HG03196 (cell line): ENCODE measurements around the gene PLCL2.
"Not testable (repeated sequence)": the region's sequence is repeated elsewhere in the genome, so short reads cannot be mapped to it uniquely, and the experiment has no call there.

Experiments used
- ATAC-seq: cut with Tn5 transposase; IDR thresholded peaks from one replicate; pipeline ENCODE4 v1.9.1; 2021; ENCODE audit not compliant: unreplicated experiment

PLCL2 gene

DNA sequence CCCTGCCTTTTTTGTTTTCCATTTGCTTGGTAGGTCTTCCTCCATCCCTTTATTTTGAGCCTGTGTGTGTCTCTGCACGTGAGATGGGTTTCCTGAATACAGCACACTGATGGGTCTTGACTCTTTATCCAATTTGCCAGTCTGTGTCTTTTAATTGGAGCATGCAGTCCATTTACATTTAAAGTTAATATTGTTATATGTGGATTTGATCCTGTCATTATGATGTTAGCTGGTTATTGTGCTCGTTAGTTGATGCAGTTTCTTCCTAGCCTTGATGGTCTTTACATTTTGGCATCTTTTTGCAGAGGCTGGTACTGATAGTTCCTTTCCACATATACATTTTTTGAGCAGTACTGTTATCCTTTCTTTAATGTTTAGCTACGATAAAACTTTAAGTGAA, 73.1 kb downstream of the PLCL2 start:
- not testable (repeated sequence) for ATAC-seq

DNA sequence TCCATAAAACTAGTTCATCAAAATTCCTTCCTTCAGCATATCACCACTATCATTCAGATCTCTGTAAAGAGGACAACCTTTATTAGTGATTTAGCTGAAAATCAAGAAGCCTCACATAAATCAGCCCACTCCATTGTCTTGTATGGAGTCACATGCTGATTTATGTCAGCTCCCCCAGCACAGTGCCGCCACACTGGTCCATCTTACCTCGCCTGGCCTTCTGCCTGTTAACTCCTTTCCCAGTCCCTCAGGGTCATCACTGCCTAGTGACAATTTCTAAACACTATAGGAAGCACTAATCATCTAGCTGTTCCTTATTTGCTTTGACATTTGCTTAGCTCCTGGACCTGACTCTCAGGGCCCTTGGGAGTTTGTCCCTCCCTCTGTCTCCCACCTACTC, 75.4 kb downstream of the PLCL2 start:
- ATAC-seq = no peak

DNA sequence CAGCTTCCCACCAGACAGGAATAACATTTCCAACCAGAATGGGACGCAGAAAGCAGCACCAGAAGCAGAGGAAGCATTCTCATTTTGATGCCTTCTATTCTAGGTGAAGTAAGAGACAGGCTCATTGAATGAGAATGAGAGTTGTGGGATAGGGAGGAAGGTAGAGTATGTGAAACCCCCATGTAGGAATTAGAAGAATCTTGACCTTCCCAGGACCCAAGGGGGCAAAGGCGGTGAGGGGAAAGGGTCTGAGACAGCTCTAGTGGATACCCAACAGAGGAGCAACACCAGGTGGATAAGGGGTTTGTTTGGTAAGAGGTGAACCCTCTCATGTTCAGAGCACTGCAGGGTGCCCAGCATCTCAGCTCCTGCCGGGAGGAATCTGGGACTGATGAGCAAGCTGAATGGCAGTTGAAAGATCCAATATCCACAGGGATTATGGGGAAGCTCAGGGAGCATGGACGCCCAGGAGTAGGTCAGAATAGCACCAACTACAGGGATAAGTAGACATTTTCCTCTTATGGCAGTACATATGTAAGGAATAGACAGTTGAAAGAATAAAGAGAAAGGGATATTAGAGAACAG, 77.0 kb downstream of the PLCL2 start:
- ATAC-seq = no peak

DNA sequence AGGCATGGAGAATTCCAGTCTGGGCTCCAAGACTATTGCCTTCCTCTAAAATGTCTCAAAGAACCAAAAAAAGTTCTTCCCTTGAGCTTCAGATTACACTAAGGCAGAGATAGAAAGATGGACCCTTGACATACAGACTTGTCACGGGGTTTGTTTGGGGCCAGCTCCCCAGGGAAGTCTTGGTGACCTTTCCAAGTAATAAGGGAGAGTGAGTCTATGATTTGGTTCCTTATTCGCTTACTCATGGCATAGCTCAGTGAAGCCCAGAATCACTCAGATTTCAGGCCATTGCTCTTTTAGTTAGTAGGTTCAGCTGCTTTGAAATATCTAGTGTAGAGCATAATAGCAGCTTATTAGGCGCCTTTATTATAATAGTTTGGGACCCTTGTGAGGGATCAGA, 90.3 kb downstream of the PLCL2 start:
- no peak for ATAC-seq

DNA sequence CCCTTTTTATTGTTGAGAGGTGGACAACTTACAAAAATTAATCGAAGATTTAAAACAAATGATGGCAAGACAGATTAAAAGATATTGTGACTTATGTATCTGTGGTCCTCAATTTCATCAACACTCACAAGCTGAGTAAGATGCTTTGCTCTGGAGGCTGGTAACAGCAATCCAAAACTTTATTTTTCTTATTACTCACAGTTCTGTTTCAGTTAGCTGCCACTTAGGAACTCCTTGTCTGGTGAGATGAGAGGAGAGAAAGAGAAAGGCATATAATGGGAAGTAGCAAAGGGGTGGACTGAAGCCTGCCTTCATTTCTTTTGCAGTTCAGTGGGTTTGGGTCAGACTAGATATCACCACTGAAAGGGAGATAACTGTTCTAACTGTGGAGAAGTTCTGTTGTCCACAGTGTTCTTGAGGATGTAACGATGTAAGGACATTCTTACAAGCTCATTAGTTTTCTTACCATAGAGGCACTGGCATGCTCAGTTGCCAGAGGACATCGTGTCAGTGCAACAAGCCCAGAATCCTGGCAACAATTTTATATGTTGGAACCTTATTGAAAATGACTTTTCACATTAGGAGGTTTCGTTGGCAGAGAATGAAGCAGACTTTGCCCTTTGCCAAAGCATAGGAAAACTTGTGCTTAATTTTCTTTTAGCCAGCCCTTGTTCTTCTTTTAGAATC, 93.6 kb downstream of the PLCL2 start:
- no peak for ATAC-seq

DNA sequence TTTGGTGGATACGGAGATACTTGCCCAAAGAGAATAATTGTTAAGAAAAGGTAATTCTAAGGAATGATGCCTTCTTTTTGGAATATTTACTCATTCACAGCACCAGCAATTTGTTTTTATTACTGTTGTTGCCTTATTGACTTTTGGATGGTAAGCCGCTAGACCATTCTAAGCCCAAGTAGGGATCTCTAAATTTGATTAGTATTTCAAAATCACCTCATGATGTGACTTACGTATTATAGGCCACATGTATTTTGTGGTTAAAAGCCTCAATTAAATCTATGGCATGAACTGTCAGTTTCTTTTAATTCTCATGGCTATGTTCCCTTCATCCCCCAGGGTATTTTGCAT, 94.1 kb downstream of the PLCL2 start:
- ATAC-seq = no peak

DNA sequence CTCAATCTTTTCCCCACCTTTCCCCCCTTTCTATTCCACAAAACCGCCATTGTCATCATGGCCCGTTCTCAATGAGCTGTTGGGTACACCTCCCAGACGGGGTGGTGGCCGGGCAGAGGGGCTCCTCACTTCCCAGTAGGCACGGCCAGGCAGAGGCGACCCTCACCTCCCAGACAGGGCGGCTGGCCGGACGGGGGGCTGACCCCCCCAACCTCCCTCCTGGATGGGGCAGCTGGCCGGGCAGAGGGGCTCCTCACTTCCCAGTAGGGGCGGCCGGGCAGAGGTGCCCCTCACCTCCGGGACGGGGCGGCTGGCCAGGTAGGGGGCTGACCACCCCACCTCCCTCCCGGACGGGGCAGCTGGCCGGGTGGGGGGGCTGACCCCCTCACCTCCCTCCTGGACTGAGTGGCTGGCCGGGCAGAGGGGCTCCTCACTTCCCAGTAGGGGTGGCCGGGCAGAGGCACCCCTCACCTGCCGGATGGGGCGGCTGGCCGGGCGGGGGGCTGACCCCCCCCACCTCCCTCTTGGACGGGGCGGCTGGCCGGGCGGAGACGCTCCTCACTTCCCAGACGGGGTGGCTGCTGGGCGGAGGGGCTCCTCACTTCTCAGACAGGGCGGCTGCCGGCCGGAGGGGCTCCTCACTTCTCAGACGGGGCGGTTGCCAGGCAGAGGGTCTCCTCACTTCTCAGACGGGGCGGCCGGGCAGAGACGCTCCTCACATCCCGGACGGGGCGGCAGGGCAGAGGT, 95.2 kb downstream of the PLCL2 start:
- not testable (repeated sequence) for ATAC-seq

DNA sequence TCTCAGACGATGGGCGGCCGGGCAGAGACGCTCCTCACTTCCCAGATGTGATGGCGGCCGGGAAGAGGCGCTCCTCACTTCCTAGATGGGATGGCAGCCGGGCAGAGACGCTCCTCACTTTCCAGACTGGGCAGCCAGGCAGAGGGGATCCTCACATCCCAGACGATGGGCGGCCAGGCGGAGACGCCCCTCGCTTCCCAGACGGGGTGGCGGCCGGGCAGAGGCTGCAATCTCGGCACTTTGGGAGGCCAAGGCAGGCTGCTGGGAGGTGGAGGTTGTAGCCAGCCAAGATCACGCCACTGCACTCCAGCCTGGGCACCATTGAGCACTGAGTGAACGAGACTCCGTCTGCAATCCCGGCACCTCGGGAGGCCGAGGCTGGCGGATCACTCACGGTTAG, 95.8 kb downstream of the PLCL2 start:
- not testable (repeated sequence) for ATAC-seq

DNA sequence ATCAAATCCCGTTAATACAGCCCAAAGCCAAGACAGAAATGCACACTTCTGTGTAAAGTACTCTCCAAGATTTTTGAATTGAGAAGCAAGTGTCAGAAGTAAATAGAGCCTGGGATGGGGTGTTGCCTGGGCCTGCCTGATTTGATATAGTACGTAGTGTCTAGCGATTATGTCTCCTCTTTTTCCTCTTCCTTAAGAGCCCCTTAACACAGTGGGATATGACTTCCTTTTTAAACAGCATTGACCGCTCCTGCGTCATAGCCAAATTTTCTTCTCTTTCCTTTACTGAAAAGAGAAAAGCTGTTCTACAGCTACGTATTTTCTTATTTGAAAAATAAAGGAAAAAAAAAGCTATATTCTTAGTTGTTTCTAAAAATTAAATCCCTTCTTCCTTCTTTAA, 97.7 kb downstream of the PLCL2 start:
- ATAC-seq = no peak

DNA sequence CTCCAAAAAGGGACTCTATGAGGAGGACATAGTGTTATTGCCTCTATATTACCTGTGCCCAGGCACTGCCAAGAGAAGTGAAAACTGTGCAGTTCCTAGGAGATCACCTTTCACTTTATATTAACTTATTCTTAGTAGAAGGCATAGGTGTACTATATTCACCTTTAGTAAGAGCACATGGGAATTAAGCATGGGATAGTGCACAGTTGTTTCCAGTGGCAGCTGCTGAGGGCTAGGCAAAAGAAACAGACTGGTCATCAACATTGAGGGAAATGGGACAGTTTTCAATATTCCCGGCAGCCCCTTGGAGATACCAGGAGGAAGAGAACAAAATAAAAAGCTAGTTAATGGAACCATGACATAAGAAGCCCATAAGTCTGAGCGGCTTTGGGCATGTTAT, 100.9 kb downstream of the PLCL2 start:
- no peak for ATAC-seq

DNA sequence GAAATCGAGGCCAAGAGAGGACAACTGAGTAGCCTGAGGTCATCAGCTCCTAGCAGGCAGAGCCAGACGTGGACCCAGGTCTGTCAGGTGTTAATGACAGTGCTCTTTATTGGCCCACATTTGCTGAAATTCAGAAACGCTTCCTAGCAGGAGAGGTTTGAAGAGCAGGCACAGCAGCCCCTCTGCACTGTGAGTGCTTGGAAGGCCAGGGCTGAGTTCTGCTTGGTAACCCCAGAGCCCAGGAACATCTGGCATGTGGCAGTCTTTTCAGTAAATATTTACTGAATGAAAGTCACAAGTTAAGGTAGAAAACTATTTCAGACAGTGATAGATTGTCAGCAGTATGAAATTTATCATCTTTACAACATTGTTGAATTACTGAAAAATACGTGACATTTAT, 102.4 kb downstream of the PLCL2 start:
- no peak for ATAC-seq

DNA sequence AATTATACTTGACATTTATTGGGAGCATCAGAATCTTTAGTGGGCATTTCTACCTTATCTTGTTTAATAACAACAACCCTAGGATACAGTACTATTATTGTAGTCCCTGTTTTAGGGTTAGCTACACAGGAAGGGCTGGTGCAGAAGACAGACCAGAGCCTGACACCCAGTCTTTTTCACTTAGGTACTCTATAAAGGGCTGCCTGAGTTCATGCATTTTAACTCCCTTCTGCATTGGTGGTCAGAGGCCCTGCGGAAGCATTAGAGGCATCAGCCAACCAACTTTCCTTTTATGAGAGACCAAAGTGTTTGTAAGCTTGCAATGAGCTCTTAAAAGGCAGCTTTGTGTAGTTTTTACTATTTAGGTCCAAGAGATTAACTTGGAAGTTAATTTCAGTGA, 105.4 kb downstream of the PLCL2 start:
- no peak for ATAC-seq

DNA sequence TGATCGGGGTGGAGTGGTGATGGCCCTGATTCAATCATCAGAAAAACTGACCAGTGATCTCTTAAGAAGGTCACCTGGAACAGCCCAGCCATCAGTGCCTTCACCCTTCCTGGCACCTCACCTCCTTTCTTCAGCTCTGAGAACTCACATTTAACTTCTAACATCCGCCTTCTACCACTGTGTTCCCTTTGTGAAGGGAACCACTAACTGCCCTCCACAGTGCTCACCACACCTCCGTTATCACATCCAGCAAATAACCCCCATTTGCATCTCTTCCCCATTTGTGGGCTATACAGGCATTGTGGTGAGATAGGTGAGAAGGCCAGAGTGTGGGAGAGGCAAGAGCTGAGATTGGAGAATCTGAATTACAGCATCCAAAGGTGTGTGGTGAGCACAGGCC, 107.4 kb downstream of the PLCL2 start:
- ATAC-seq = no peak

DNA sequence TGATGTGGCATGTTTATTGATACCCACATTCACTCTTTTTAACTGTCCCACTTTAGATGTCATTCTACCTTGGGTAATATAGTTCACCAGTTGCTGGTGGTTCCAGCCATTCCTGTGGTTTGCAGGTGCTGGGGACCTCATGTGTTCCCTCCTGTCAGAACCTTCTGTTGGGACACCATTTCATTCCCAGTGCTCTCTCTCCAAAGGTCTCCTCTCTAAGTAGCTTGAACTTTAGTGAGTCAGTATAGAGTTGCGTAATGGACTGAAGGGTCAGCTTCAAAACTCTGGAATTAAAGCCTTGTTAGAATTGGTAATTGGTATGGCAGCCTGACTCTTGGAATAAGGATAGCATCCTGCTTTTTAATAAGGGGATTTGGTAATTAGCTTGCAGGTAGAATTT, 108.5 kb downstream of the PLCL2 start:
- ATAC-seq = no peak

DNA sequence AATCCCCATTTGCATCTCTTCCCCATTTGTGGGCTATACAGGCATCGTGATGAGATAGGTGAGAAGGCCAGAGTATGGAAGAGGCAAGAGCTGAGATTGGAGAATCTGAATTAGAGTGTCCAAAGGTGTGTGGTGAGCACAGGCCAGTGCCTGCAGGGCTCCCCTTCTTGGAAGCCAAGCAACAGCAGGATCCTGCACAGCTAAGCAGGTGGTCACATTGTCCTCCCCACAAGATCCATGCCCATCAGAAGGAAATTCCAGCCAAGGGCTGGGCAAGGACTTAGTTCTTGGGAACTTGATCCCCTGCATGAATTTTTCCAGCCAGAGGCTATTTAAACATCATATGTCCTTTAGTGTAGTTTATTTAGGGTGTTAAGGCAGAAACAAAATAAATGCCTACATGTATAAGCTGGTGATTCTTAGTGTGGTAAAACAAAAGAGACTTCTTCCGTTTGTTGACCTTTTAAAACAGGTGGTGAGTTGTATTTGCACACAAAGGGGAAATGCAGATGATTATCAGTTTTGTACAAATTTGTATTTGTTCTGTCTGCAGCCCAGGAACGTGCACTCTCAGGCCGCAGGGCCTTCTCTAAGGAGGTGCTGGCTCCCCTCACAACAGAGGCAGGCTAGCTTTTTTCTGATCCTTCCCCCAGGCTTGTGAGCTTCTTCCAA, 110.2 kb downstream of the PLCL2 start:
- no peak for ATAC-seq

DNA sequence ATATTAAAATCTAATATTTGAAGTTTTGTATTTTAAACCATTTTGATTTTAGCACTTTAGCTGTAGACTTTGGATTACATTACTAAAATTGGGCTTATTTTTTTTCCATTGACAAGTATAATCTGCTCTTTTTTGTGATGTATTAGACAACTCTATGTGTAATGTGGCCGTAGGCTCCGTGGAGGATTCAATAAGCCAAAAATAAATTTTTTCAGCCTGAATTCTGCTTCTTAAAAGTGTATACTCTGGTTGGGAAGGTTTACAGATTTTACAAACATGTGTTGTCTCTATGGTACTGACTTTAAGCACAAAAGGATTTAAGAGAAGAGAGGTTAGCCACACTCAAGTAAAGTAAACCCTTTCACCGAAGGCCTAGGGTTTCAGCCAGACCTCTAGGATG, 110.8 kb downstream of the PLCL2 start:
- no peak for ATAC-seq

DNA sequence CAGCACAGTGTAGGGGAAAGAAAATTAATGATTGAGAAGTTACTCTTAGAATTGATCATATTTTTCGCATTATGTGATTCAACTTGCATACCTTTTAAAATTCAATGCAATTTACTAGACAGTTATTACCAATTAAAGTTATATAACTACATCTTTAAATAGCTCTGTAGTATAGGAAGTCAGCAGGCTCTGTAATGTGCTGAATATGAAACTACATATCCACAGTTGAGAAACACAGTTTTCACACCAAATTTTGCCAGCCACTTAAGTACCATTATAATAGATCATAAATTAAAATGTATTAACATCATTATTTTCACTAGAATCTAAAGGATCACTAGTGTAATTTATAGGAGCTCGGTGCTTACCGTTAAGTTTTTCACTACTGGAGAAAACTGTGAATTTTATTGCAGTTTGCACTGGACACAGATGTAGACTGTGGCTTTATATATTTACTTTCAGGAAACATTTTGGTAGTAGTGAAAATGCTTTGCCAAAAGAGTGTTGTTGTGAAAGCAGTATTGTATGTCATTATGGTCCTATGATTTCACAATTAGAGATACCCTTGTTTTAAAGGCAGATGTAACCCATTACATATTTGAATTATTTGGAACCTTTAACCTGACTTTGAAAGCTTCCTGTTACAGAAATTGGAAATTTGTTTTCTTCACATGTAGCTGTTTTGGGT, 113.6 kb downstream of the PLCL2 start:
- ATAC-seq = no peak

DNA sequence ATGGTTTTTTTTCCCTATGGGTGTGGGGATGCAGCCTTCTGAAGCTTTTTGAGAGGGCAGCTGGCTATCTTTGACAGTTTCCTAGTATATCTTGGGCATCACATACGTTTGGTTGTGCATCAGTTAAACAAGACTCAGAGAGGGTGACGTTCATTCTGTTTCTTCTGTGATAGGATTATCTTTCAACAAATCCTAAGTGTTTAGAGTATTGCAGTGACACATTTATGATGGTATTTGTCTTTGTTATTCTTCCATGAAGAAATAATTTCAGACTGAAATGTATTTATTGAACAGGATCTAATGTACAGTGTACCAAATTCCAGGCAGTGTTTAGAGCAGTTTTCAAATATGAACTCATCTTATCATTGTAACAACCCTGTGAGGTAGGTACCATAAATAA, 114.4 kb downstream of the PLCL2 start:
- no peak for ATAC-seq

DNA sequence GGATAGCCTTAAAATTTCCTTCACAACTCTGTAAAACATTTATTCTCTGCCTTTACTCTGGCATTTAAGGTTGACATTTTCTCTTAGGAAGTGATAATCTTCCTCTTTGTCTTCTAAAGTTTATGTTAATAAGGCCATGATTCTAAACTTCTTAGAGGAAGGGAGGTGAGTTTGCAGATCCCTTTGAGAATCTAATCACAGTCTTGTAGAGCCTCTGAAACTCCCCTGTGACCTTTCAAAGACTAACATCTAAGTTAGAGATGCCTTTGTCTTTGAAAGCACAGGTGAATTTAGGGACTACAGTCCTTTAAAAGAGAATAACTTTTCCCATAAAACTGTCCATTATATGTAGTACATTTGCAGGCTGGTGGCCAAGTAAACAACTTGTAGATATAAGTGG, 115.1 kb downstream of the PLCL2 start:
- no peak for ATAC-seq

DNA sequence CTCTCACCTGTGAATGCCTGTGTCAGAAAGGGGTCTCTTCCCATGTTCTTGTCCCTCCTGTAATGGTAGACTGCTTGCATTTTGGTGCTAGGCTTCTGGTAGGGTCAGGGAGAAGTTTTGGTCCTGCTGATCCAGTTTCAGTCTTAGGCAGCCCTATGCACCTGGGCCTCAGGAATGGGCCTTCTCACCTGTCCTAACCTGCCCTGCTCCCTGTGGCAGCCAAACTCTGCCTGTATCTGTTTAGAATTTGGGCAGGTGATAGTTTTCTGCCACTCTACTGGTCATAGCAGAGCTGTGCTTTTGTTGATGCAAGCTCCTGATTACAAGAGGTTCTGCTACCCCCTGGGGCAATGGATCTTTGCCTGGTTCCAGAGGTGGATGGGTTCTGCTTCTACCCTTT, 118.7 kb downstream of the PLCL2 start:
- ATAC-seq = no peak

DNA sequence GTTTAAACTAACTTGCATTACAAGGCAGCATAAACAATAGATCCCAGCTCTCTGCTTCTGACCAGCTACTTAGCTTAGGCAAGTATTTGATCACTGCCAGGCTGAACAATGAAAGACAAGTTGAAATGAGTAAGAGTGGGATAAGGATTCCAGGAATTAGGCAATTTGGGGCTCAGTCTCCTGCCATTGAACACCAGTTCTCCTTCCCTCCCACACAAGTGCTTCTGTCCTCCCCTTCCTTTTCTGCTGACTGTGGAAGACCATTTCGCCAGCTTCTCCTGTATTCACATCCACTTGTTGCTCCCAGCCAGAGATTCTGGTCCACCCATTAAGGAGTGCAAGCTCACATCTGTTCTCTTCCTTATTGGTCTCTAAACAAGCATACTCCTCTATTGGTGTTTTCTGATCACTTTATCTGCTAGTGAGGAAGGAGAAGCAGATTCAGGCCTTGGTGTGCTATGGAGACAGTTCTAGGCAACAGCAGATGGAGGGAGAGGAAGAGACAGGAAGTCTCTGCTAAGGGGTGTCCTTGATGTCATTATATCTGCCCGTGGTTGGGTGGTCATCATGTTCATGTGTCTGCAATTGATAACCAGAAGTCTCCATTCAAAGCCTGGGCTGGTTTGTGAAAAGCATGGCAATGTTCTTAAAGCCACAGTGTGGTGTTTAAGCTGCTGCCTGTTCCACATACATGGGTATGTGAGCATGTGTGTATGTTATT, 121.5 kb downstream of the PLCL2 start:
- no peak for ATAC-seq
